K562 (cell line): Measurements from ENCODE around the gene CERS6. TPM values are rescaled to one million over a fixed set of nuclear protein-coding genes. Genes with fewer than 3 reads are reported as not detected.

Source experiments
- ESRRA ChIP-seq: fragments of 450-650 bp; IDR thresholded peaks from 2 replicates; pipeline ENCODE4 v1.6.1; 2014; ENCODE audit warnings: low read depth, mild to moderate bottlenecking, moderate library complexity, borderline replicate concordance
- FOXP1 ChIP-seq: sonication (generic); formaldehyde crosslinking; IDR thresholded peaks from 2 replicates; pipeline ENCODE4 v1.8.0; 2022; ENCODE audit warnings: mild to moderate bottlenecking, missing genetic modification reagents
- FOXP4 ChIP-seq: sonication (generic); formaldehyde crosslinking; IDR thresholded peaks from 2 replicates; pipeline ENCODE4 v1.8.0; 2022; ENCODE audit warnings: mild to moderate bottlenecking, missing genetic modification reagents, borderline replicate concordance
- HNRNPUL1 ChIP-seq: fragments of 200-400 bp; formaldehyde crosslinking; IDR thresholded peaks from 2 replicates; pipeline ENCODE4 v1.6.1; 2017; ENCODE audit warnings: low read length
- MCM2 ChIP-seq: fragments of 450-650 bp; IDR thresholded peaks from 2 replicates; pipeline ENCODE4 v1.6.1; 2017; ENCODE audit warnings: low read depth, mild to moderate bottlenecking
- TSC22D4 ChIP-seq: fragments of 450-650 bp; IDR thresholded peaks from 2 replicates; pipeline ENCODE4 v1.6.1; 2016; ENCODE audit warnings: missing genetic modification characterization, missing biosample characterization, control low read depth
- U2AF2 ChIP-seq: fragments of 200-400 bp; formaldehyde crosslinking; optimal IDR thresholded peaks from 2 replicates; pipeline ENCODE3; 2017; ENCODE audit warnings: low read depth, mild to moderate bottlenecking, low read length
- XRCC3 ChIP-seq: fragments of 450-650 bp; IDR thresholded peaks from 2 replicates; pipeline ENCODE4 v1.6.1; 2017; ENCODE audit warnings: mild to moderate bottlenecking, moderate library complexity
- ZBTB40 ChIP-seq, 2 experiments: fragments of 450-650 bp in 1 of 2; sonication (generic) in 1 of 2; formaldehyde crosslinking in 1 of 2; IDR thresholded peaks; 2 replicates each; pipeline versions ENCODE4 v1.7.1 to v1.9.0; 2016 to 2022; ENCODE audit warnings: inconsistent platforms in 1 of 2, mild to moderate bottlenecking in 1 of 2, missing genetic modification reagents in 1 of 2
- ZNF696 ChIP-seq: fragments of 250-450 bp; sonication (Bioruptor Pico); conservative IDR thresholded peaks from 2 replicates; pipeline ENCODE4 v1.4.0; 2020; ENCODE audit warnings: mild to moderate bottlenecking, moderate library complexity
- polyA plus RNA-seq, 8 experiments: library from polyadenylated mRNA; depleted of rRNA in 4 of 8; stranded (reverse) in 5 of 8; unstranded in 3 of 8; fragments of >200 nt; fragmentation: Nextera tagmentation in 2 of 8; fragmentation: Illumina TruSeq in 1 of 8; extraction: Ambion mirVana in 2 of 8; extraction: Trizol in 1 of 8; gene quantifications; 2 replicates each; pipeline versions ENCODE4 v1.2.1 to v1.2.3, GENCODE V29; 2011 to 2014; ENCODE audit warnings: inconsistent platforms in 1 of 8, missing spikeins in 1 of 8
- total RNA-seq, 7 experiments: library from RNA; depleted of rRNA in 6 of 7; stranded (reverse); fragments of >200 nt in 6 of 7; fragmentation: Illumina TruSeq in 2 of 7; extraction: Trizol in 2 of 7; gene quantifications; 2 replicates each; pipeline versions ENCODE4 v1.2.1 to v1.2.3, GENCODE V29; 2011 to 2021; ENCODE audit warnings: low replicate concordance in 1 of 7
- TF ChIP-seq, protein P1 (sequence below): IDR thresholded peaks from 3 replicates; pipeline ENCODE4 v1.6.1; 2011; ENCODE audit warnings: borderline replicate concordance, mild to moderate bottlenecking; ENCODE audit not compliant: insufficient read length, insufficient read depth
- TF ChIP-seq, protein P2 (sequence below): sonication (generic); formaldehyde crosslinking; IDR thresholded peaks from 2 replicates; pipeline ENCODE4 v1.8.1; 2023; ENCODE audit warnings: mild to moderate bottlenecking, missing genetic modification reagents

Gene CERS6
- total and polyA plus RNA-seq, 9 of the 15 experiments (the other 6 are each of a cell fraction or from before 2014, with no cell fraction given) = 1.6 to 13.6 (median 11.4) TPM

- no peak for TF ChIP-seq ZBTB40 (IDR thresholded peaks at IDR 0.05)
- TF ChIP-seq ZBTB40 (CRISPR knock-in tag; IDR thresholded peaks at IDR 0.05) = no peak
- no peak for TF ChIP-seq MCM2
- no peak for TF ChIP-seq FOXP4 (CRISPR knock-in tag)
- TF ChIP-seq TSC22D4 (tag) = no peak
- TF ChIP-seq HNRNPUL1 = no peak
- TF ChIP-seq FOXP1 (CRISPR knock-in tag) = no peak
- TF ChIP-seq, protein P1, sequence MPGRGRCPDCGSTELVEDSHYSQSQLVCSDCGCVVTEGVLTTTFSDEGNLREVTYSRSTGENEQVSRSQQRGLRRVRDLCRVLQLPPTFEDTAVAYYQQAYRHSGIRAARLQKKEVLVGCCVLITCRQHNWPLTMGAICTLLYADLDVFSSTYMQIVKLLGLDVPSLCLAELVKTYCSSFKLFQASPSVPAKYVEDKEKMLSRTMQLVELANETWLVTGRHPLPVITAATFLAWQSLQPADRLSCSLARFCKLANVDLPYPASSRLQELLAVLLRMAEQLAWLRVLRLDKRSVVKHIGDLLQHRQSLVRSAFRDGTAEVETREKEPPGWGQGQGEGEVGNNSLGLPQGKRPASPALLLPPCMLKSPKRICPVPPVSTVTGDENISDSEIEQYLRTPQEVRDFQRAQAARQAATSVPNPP = no peak
- TF ChIP-seq U2AF2 = no peak
- TF ChIP-seq, protein P2, sequence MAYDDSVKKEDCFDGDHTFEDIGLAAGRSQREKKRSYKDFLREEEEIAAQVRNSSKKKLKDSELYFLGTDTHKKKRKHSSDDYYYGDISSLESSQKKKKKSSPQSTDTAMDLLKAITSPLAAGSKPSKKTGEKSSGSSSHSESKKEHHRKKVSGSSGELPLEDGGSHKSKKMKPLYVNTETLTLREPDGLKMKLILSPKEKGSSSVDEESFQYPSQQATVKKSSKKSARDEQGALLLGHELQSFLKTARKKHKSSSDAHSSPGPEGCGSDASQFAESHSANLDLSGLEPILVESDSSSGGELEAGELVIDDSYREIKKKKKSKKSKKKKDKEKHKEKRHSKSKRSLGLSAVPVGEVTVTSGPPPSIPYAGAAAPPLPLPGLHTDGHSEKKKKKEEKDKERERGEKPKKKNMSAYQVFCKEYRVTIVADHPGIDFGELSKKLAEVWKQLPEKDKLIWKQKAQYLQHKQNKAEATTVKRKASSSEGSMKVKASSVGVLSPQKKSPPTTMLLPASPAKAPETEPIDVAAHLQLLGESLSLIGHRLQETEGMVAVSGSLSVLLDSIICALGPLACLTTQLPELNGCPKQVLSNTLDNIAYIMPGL = no peak
- TF ChIP-seq ESRRA = no peak; the same call in 1 of the 2 replicates
- TF ChIP-seq XRCC3 = no peak
- no peak for TF ChIP-seq ZNF696 (CRISPR knock-in tag)
Observed at GRCh38 chr2:168685600-168686451, 229.8 kb downstream of the CERS6 start (continued).
